Heart left ventricle (tissue), 16 donors: ENCODE measurements around the gene IRX2. TPM values are rescaled to one million over a fixed set of nuclear protein-coding genes. Genes with fewer than 3 reads are reported as not detected.
A peak's percentile ranks its signal among the peaks of the same experiment; 100 is the strongest.

ENCODE experiments used
- ATAC-seq, 4 donors: fragments of 200-7000 bp; cut with Tn5 transposase; one replicate each; pipeline ENCODE4 v1.9.1; 2020 to 2022; ENCODE audit warnings: moderate library complexity in 4 of 4, mild to moderate bottlenecking in 3 of 4, moderate number of reproducible peaks in 1 of 4
- DNase-seq, 5 donors: peaks; one replicate each; pipeline ENCODE4 v3.0.0-alpha.2; 2020
- H3K27ac ChIP-seq, 12 donors: fragments of 200-600 bp; sonication (generic) in 4 of 12; one replicate each; pipeline versions ENCODE4 v1.5.0 to v1.8.0; 2016 to 2022; ENCODE audit warnings: mild to moderate bottlenecking in 2 of 12
- H3K27me3 ChIP-seq, 9 donors: fragments of 200-600 bp; sonication (generic) in 2 of 9; one replicate each; pipeline versions ENCODE4 v1.5.1 to v1.8.0; 2016 to 2022; ENCODE audit warnings: mild to moderate bottlenecking in 3 of 9
- H3K36me3 ChIP-seq, 9 donors: fragments of 200-600 bp; sonication (generic) in 2 of 9; one replicate each; pipeline versions ENCODE4 v1.5.0 to v1.8.0; 2018 to 2022; ENCODE audit warnings: mild to moderate bottlenecking in 2 of 9
- H3K4me1 ChIP-seq, 12 donors: fragments of 200-600 bp; sonication (generic) in 4 of 12; one replicate each; pipeline versions ENCODE4 v1.5.0 to v1.8.0; 2016 to 2022; ENCODE audit warnings: mild to moderate bottlenecking in 3 of 12
- H3K4me3 ChIP-seq, 12 donors: fragments of 200-600 bp; sonication (generic) in 4 of 12; one replicate each; pipeline versions ENCODE4 v1.5.0 to v1.8.0; 2017 to 2022; ENCODE audit warnings: mild to moderate bottlenecking in 9 of 12, moderate library complexity in 4 of 12
- H3K9me3 ChIP-seq, 12 donors: fragments of 200-600 bp; sonication (generic) in 4 of 12; one replicate each; pipeline versions ENCODE4 v1.5.0 to v1.8.0; 2016 to 2022; ENCODE audit warnings: mild to moderate bottlenecking in 1 of 12
- CTCF ChIP-seq, 12 donors: fragments of 200-600 bp; sonication (generic) in 4 of 12; IDR thresholded peaks; one replicate each; pipeline versions ENCODE4 v1.5.0 to v1.8.0; 2018 to 2022; ENCODE audit warnings: antibody characterized with exemption in 12 of 12, mild to moderate bottlenecking in 5 of 12
- POLR2A ChIP-seq, 2 donors: fragments of 450-650 bp; IDR thresholded peaks; one replicate each; pipeline ENCODE4 v1.6.1; 2017; ENCODE audit warnings: antibody characterized with exemption in 2 of 2, mild to moderate bottlenecking in 2 of 2, moderate library complexity in 2 of 2
- WGBS, 4 donors: extraction: QIAGEN DNeasy Blood & Tissue Kit in 2 of 4; methylation state at CpG; one replicate each; pipeline versions ENCODE4 v1.1.5 to v1.1.7; 2013 to 2018; 5-methylcytosine and 5-hydroxymethylcytosine counted together
- intact Hi-C, 10 donors: fragments of 100-400 bp; cut with DNase I; formaldehyde crosslinking; loops; one replicate each; pipeline versions ENCODE4 v1.11.1 to v1.14.2; 2022
- polyA plus RNA-seq, 2 donors: library from polyadenylated mRNA; stranded (reverse); fragments of 200-250 nt; gene quantifications; one replicate each; pipeline ENCODE4 v1.2.3, GENCODE V29; 2013
- total RNA-seq, 9 donors: library from RNA; depleted of rRNA in 2 of 9; stranded (reverse); fragments of >200 nt in 2 of 9; fragmentation: NEBNext Ultra II Directional in 3 of 9; extraction: Animal tissue kit (Norgen Biotek cat#: 25700) in 3 of 9; gene quantifications; one replicate each; pipeline versions ENCODE4 v1.1.0 to v1.2.4, GENCODE V29; 2016 to 2023
- donor health status: ischemic (EF 13 %, LVEDD 7.1; RV severe dilation, severe dysfunction).
- donor health status: healthy with polysubstance abuse.
- donor health status: DM: no; HTN: yes; CAD: no.
- donor health status: DM: no; HTN: no; CAD: no.
- donor health status: ischemic (EF 25% LVEDD 6.9; RV normal size, moderate dysfunction).
- donor health status: ischemic (EF 25% LVEDD 5.7; RV mildly dilated, moderate dysfunction).
- donor health status: healthy.
- donor health status: DM: yes; HTN: yes; CAD: no.
- donor health status: ischemic (EF 35%, LVEDD 5.7; RV mildly dilated, moderate dysfunction).
- donor health status: nonischemic (EF 11% LVEDD 7.7; RV severe dilation, severe dysfunction).
- donor health status: DM: yes; HTN: yes; CAD: no.
- donor health status: PGD.
- donor health status: ischemic (EF 29% LVEDD 5.4; RV normal size, mild dysfunction).
- donor health status: nonischemic (EF 23%, LVEDD 6.1; RV moderate dilation, normal function).

Gene IRX2
- total and polyA plus RNA-seq, 11 donors: 0.17 to 3.7 (median 0.86) TPM

- WGBS, 4 donors: 8 to 18% (median 12%) methylated on average over 27 of the region's 27 CpGs
These were observed 3.2 kb upstream of the IRX2 start for GRCh38 chr5:2754581-2755075.

GRCh38 chr5:2753452-2754420 lies 2.3 kb upstream of the IRX2 start:
- Histone ChIP-seq H3K36me3 (no peaks in the 10 kb centered on the region), H3K4me3 (no peak overlapping the region), H3K27ac (no peak overlapping the region), H3K9me3 (no peaks in the 10 kb centered on the region), H3K27me3 (peaks cover 43 to 97% (median 91%) of the 10 kb centered on the region in 9 donors), H3K4me1 (peaks cover 0 to 59% (median 14%) of the 10 kb centered on the region in 12 donors)
- no peak for ATAC-seq
- DNase-seq: no peak
- TF ChIP-seq CTCF (IDR thresholded peaks at IDR 0.05) (no peak), POLR2A (IDR thresholded peaks at IDR 0.05) (no peak)
- intact Hi-C loops: loop anchor here in 3 of 10 donors (10.0 kb wide), 2 partner anchors 841 to 851 kb away; partner anchors contain the start of gene IRX1 (in 1 of the 3)
- 14 to 25% (median 20%) methylated on average over 29 of the region's 29 CpGs for WGBS, 4 donors

More at GRCh38 chr5:2754581-2755075, 3.2 kb upstream of the IRX2 start:
- ATAC-seq: no peak
- Histone ChIP-seq H3K4me1 (peaks cover 0 to 55% (median 14%) of the 10 kb centered on the region in 12 donors), H3K27ac (no peak overlapping the region), H3K4me3 (peak overlapping the region in 5 of 12 donors; percentile 9 to 51 (median 41)), H3K9me3 (no peaks in the 10 kb centered on the region), H3K27me3 (peaks cover 37 to 97% (median 91%) of the 10 kb centered on the region in 9 donors), H3K36me3 (no peaks in the 10 kb centered on the region)
- TF ChIP-seq CTCF (IDR thresholded peaks at IDR 0.05) (no peak), POLR2A (IDR thresholded peaks at IDR 0.05) (no peak)
- DNase-seq: no peak
- intact Hi-C loops: loop anchor here in 3 of 10 donors (10.0 kb wide), 2 partner anchors 840 to 850 kb away; partner anchors contain the start of gene IRX1 (in 1 of the 3)

GRCh38 chr5:2752821-2753439 lies 1.5 kb upstream of the IRX2 start:
- intact Hi-C loops: loop anchor here in 3 of 10 donors (10.0 kb wide), 2 partner anchors 842 to 852 kb away; partner anchors contain the start of gene IRX1 (in 1 of the 3)
- Histone ChIP-seq H3K27ac (no peak overlapping the region), H3K4me1 (peaks cover 0 to 66% (median 14%) of the 10 kb centered on the region in 12 donors), H3K36me3 (no peaks in the 10 kb centered on the region), H3K27me3 (peaks cover 44 to 98% (median 89%) of the 10 kb centered on the region in 9 donors), H3K9me3 (no peaks in the 10 kb centered on the region), H3K4me3 (peak overlapping the region in 10 of 12 donors; percentile 9 to 59 (median 45))
- ATAC-seq (no peak), DNase-seq (no peak)
- 4 to 22% (median 17%) methylated on average over 18 to 34 of the region's 34 CpGs for WGBS, 4 donors
- no peak for TF ChIP-seq CTCF (IDR thresholded peaks at IDR 0.05)
- no peak for TF ChIP-seq POLR2A (IDR thresholded peaks at IDR 0.05)
